GM13976 (cell line): ENCODE results near the gene DNAJB14.
"Not testable (repeated sequence)": the region's sequence is repeated elsewhere in the genome, so short reads cannot be mapped to it uniquely, and the experiment has no call there.

Experiments used
- DNase-seq: peaks from one replicate; pipeline ENCODE4 v3.0.0; 2012; ENCODE audit warnings: low spot score
- CTCF ChIP-seq: IDR thresholded peaks from 2 replicates; pipeline ENCODE4 v1.5.1; 2012; ENCODE audit warnings: borderline replicate concordance, mild to moderate bottlenecking; ENCODE audit not compliant: insufficient read depth; ENCODE audit errors: extremely low read depth, missing control alignments, control extremely low read depth
- in situ Hi-C: fragments of 300-500 bp; cut with MboI; formaldehyde crosslinking; loops from one replicate; pipeline ENCODE4 v1.12.0; 2022; ENCODE audit warnings: low sequenced_read_pairs, mixed read lengths, inconsistent platforms; ENCODE audit not compliant: unreplicated experiment

The DNAJB14 gene

GRCh38 chr4:99960648-99961047 lies 14.2 kb upstream of the DNAJB14 start:
- in situ Hi-C loops, result no loop called here
- TF ChIP-seq CTCF, result no peak
- no peak for DNase-seq

- DNase-seq, in situ Hi-C loops: not testable (repeated sequence)
Observed at GRCh38 chr4:99958207-99958606, 11.8 kb upstream of the DNAJB14 start.

- in situ Hi-C loops, result no loop called here
- TF ChIP-seq CTCF, result no peak
- no peak for DNase-seq
Observed at GRCh38 chr4:99950913-99951254, 4.5 kb upstream of the DNAJB14 start.

- in situ Hi-C loops, result no loop called here
- no peak for TF ChIP-seq CTCF
- DNase-seq, result peak; percentile 97
Observed at GRCh38 chr4:99949999-99950912, 3.8 kb upstream of the DNAJB14 start, which contains the start of gene H2AZ1. Gene H2AZ1, minus strand, starts transcription at chr4:99950275. Its CDS starts 105 bp downstream, at chr4:99950170.

- TF ChIP-seq CTCF, result peak; percentile 85
Observed at GRCh38 chr4:99949034-99949998, 2.9 kb upstream of the DNAJB14 start.

GRCh38 chr4:99947608-99948007 lies 1.2 kb upstream of the DNAJB14 start:
- no peak for DNase-seq

More at GRCh38 chr4:99949034-99949998, 2.9 kb upstream of the DNAJB14 start:
- in situ Hi-C loops, result no loop called here
- DNase-seq, result peak; percentile 78

More at GRCh38 chr4:99947608-99948007, 1.2 kb upstream of the DNAJB14 start:
- in situ Hi-C loops, result no loop called here
- TF ChIP-seq CTCF, result no peak
